MM.1S (cell line): ENCODE results near the gene CMTR1.

Experiments
- EZH2phosphoT487 ChIP-seq: fragments of 300-600 bp; sonication (generic); IDR thresholded peaks from 2 replicates; pipeline ENCODE4 v1.6.1; 2018; ENCODE audit warnings: antibody characterized with exemption, low read length
- TF ChIP-seq, protein P1 (sequence below): fragments of 300-600 bp; sonication (generic); IDR thresholded peaks from 2 replicates; pipeline ENCODE4 v1.5.1; 2016; ENCODE audit warnings: antibody characterized with exemption, low read length, mixed read lengths

DNA sequence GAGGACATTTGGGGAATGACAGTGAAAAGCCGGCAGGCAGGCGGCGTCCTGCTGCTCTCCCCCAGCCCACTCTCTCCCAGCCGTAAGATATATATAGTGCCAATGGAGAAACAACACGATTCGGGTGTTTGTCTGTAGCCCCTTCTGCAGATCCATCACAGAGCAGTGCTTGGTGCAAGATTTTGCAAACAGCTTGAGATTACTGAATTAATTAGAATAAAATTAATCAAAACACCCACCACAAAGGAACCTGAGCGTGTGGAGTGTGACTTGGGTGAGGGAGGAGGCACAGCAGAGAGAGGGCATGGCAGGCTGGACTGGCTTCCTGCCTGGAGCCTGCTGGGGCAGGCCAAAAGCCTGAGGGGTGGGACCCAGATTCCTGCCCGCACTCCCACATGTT lies 95.5 kb downstream of the CMTR1 start:
- TF ChIP-seq, protein P1, sequence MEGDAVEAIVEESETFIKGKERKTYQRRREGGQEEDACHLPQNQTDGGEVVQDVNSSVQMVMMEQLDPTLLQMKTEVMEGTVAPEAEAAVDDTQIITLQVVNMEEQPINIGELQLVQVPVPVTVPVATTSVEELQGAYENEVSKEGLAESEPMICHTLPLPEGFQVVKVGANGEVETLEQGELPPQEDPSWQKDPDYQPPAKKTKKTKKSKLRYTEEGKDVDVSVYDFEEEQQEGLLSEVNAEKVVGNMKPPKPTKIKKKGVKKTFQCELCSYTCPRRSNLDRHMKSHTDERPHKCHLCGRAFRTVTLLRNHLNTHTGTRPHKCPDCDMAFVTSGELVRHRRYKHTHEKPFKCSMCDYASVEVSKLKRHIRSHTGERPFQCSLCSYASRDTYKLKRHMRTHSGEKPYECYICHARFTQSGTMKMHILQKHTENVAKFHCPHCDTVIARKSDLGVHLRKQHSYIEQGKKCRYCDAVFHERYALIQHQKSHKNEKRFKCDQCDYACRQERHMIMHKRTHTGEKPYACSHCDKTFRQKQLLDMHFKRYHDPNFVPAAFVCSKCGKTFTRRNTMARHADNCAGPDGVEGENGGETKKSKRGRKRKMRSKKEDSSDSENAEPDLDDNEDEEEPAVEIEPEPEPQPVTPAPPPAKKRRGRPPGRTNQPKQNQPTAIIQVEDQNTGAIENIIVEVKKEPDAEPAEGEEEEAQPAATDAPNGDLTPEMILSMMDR, result no peak
- TF ChIP-seq EZH2phosphoT487, result no peak
